Measurements from ENCODE around the gene ARID1A. TPM values are rescaled to one million over a fixed set of nuclear protein-coding genes. Genes with fewer than 3 reads are reported as not detected.

Gene ARID1A
- total and polyA plus RNA-seq, 2 of the 8 experiments (the other 6 are each of a cell fraction or from before 2014, with no cell fraction given): 52.1 to 103 TPM

DNA sequence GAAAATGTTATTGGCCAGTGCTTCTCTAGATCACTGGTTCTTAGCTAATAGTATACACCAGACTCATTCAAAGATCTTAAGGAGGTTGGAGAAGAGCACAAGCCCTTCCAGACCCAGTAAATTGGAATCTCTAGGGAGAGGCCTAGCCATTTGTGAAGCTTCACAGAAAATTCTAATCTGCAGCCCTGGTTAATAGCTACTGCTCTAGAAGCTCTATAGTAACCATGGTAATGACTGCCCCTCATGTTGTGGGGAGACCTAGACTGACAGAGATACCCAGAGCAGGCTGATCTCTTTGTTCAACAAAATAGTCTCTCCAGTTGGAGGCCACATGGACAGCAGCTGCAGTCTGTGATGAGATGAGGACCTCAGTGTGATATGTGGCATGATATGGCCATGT lies 31.7 kb downstream of the ARID1A start:
- Histone ChIP-seq H4K91ac (replicated peaks; ENCODE audit: insufficient read length, low read length) (no peak overlapping the region), H3K56ac (replicated peaks; ENCODE audit: insufficient read length, low read depth, low read length) (no peak overlapping the region), H3K36me3 (ENCODE audit: control insufficient read depth in 2 of 4, insufficient read depth in 4 of 4, low read length in 3 of 4) (peaks cover 15 to 35% (median 29%) of the 10 kb centered on the region in 4 experiments), H3K18ac (ENCODE audit: extremely low read depth, low read length) (no peak overlapping the region), H3K4ac (replicated peaks; ENCODE audit: insufficient read length, low read depth, low read length) (no peak overlapping the region), H4K5ac (ENCODE audit: insufficient read length, low read depth, low read length) (no peak overlapping the region), H2BK5ac (ENCODE audit: low read depth, low read length) (no peak overlapping the region), H3K4me2 (ENCODE audit: insufficient read depth in 1 of 2, low read depth in 2 of 2, low read length in 2 of 2) (no peak overlapping the region; a peak in 1 of 4 replicates), H3K4me3 (ENCODE audit: extremely low read depth in 1 of 4, insufficient read depth in 2 of 4, low read depth in 3 of 4, low read length in 4 of 4) (no peak overlapping the region), H3K27me3 (replicated peaks in 1 of 4; ENCODE audit: control insufficient read depth in 3 of 4, extremely low read depth in 1 of 4, insufficient read depth in 3 of 4, low read length in 3 of 4) (no peaks in the 10 kb centered on the region), H3K4me1 (replicated peaks in 1 of 4; ENCODE audit: control insufficient read depth in 3 of 4, insufficient read depth in 4 of 4, low read length in 3 of 4) (peaks cover 20 to 39% (median 26%) of the 10 kb centered on the region in 4 experiments), H2BK15ac (ENCODE audit: low read length) (no peak overlapping the region), H2BK12ac (ENCODE audit: low read depth, low read length) (no peak overlapping the region), H3K79me2 (ENCODE audit: control insufficient read depth in 1 of 2, insufficient read depth in 2 of 2, low read length in 2 of 2) (peaks cover 24 to 98% of the 10 kb centered on the region in 2 experiments), H3K9me3 (ENCODE audit: insufficient read depth in 2 of 2, low read depth in 1 of 2, low read length in 1 of 2) (no peaks in the 10 kb centered on the region), H3K9ac (replicated peaks in 1 of 4; ENCODE audit: extremely low read depth in 1 of 4, low read depth in 3 of 4, low read length in 3 of 4) (no peak overlapping the region), H4K8ac (ENCODE audit: extremely low read depth, insufficient read depth, low read length) (no peak overlapping the region), H4K20me1 (replicated peaks in 1 of 2; ENCODE audit: control insufficient read depth in 1 of 2, insufficient read depth in 2 of 2, low read length in 2 of 2) (peaks cover 27 to 42% of the 10 kb centered on the region in 2 experiments), H3K23ac (ENCODE audit: insufficient read length) (no peak overlapping the region), H2AFZ (ENCODE audit: low read length) (no peak overlapping the region), H3K14ac (ENCODE audit: insufficient read length) (no peak overlapping the region), H3K79me1 (ENCODE audit: low read depth, low read length) (peaks cover 8% of the 10 kb centered on the region; the same call in 1 of the 2 replicates), H3K27ac (ENCODE audit: low read depth, low read length) (no peak overlapping the region), H3K23me2 (ENCODE audit: low read depth, low read length) (peaks cover 10% of the 10 kb centered on the region), H2AK5ac (ENCODE audit: low read depth, low read length) (no peak overlapping the region), H2BK120ac (replicated peaks; ENCODE audit: low read depth, low read length) (no peak overlapping the region), H2BK20ac (ENCODE audit: low read length) (no peak overlapping the region)
- DNase-seq (ENCODE audit: low read depth in 1 of 2, low spot score in 2 of 2) (no peak), FAIRE-seq (no peak)
- TF ChIP-seq RNF2 (IDR thresholded peaks at IDR 0.05; ENCODE audit: borderline replicate concordance, low read depth, low read length, missing control alignments, poor library complexity, severe bottlenecking) (no peak), TBP (IDR thresholded peaks at IDR 0.05; ENCODE audit: low read depth, low read length) (no peak), TEAD4 (IDR thresholded peaks at IDR 0.05; ENCODE audit: low read depth, low read length) (no peak), SUZ12 (IDR thresholded peaks at IDR 0.05; ENCODE audit: low read length) (no peak)
- ChIA-PET POLR2A (ENCODE audit: partially characterized antibody) (interaction anchor here (1.0 to 18.3 kb wide), 6 partner anchors 10 to 245 kb away, joined by 3 to 256 read pairs (median 6); partner anchors contain the start of gene ARID1A), CTCF (ENCODE audit: partially characterized antibody) (interaction anchor here (0.7 to 3.8 kb wide), 11 partner anchors 16 to 311 kb away, joined by 3 to 14 read pairs (median 5); no protein-coding TSS in a partner anchor)

All from H1 (cell line).